Bronchial epithelial cell (primary cell): Measurements from ENCODE around the gene PLA2G4E. TPM values are rescaled to one million over a fixed set of nuclear protein-coding genes. Genes with fewer than 3 reads are reported as not detected.

Experiments
- DNase-seq: peaks from one replicate; pipeline ENCODE4 v3.0.0-alpha.2; 2010; ENCODE audit warnings: low read depth
- FAIRE-seq: peaks from 2 replicates; lab custom pipeline; 2011; peaks lifted over from hg19 to GRCh38; lab: Jason Lieb, UNC
- H3K27me3 ChIP-seq: 2 replicates; pipeline ENCODE4 v1.5.1; 2011; ENCODE audit warnings: low read length; ENCODE audit not compliant: control insufficient read depth, insufficient read depth
- H3K36me3 ChIP-seq: 2 replicates; pipeline ENCODE4 v1.5.1; 2011; ENCODE audit warnings: low read length; ENCODE audit not compliant: control insufficient read depth, insufficient read depth
- H3K4me3 ChIP-seq: 2 replicates; pipeline ENCODE4 v1.5.1; 2011; ENCODE audit warnings: mild to moderate bottlenecking, low read depth, low read length, control low read depth
- total RNA-seq: library from RNA; depleted of rRNA; stranded (reverse); fragments of >200 nt; gene quantifications from 2 replicates; pipeline ENCODE4 v1.2.1, GENCODE V29; 2014
- TF ChIP-seq, protein P1 (sequence below): IDR thresholded peaks from 2 replicates; pipeline ENCODE4 v1.5.1; 2011; ENCODE audit warnings: mild to moderate bottlenecking, moderate library complexity, low read length, control low read depth, inconsistent platforms; ENCODE audit not compliant: insufficient read depth, severe bottlenecking

Gene PLA2G4E
- total RNA-seq, 1 donor from 2014 or later: under 0.01 TPM

DNA sequence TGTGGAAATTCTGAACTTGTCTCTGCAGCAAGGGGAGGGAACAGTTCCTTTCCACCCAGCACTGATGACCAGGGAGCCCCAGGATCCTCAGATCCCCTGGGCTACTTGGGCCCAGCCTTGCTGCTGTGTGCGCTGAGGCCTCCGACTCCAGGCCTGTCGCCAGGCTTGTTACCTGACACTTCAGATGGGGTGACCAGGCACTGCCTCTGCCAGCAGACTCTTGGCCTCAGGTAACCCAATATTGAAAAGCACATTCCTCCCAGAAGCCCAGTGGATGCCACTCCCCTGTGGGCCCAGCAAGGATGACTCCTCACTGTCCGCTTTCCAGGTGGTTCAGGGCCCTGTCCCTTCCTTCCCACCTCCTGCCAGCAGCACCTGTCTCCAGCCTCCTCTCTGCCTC, 3.5 kb upstream of the PLA2G4E start:
- Histone ChIP-seq H3K36me3 (no peaks in the 10 kb centered on the region), H3K27me3 (no peaks in the 10 kb centered on the region), H3K4me3 (no peak overlapping the region)
- FAIRE-seq (no peak), DNase-seq (no peak)
- TF ChIP-seq, protein P1, sequence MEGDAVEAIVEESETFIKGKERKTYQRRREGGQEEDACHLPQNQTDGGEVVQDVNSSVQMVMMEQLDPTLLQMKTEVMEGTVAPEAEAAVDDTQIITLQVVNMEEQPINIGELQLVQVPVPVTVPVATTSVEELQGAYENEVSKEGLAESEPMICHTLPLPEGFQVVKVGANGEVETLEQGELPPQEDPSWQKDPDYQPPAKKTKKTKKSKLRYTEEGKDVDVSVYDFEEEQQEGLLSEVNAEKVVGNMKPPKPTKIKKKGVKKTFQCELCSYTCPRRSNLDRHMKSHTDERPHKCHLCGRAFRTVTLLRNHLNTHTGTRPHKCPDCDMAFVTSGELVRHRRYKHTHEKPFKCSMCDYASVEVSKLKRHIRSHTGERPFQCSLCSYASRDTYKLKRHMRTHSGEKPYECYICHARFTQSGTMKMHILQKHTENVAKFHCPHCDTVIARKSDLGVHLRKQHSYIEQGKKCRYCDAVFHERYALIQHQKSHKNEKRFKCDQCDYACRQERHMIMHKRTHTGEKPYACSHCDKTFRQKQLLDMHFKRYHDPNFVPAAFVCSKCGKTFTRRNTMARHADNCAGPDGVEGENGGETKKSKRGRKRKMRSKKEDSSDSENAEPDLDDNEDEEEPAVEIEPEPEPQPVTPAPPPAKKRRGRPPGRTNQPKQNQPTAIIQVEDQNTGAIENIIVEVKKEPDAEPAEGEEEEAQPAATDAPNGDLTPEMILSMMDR: no peak

GRCh38 chr15:42021593-42021992, 751 bp upstream of the PLA2G4E start:
- Histone ChIP-seq H3K27me3 (no peaks in the 10 kb centered on the region), H3K36me3 (no peaks in the 10 kb centered on the region), H3K4me3 (no peak overlapping the region)
- TF ChIP-seq, protein P1: no peak
- DNase-seq (no peak), FAIRE-seq (no peak)

DNA sequence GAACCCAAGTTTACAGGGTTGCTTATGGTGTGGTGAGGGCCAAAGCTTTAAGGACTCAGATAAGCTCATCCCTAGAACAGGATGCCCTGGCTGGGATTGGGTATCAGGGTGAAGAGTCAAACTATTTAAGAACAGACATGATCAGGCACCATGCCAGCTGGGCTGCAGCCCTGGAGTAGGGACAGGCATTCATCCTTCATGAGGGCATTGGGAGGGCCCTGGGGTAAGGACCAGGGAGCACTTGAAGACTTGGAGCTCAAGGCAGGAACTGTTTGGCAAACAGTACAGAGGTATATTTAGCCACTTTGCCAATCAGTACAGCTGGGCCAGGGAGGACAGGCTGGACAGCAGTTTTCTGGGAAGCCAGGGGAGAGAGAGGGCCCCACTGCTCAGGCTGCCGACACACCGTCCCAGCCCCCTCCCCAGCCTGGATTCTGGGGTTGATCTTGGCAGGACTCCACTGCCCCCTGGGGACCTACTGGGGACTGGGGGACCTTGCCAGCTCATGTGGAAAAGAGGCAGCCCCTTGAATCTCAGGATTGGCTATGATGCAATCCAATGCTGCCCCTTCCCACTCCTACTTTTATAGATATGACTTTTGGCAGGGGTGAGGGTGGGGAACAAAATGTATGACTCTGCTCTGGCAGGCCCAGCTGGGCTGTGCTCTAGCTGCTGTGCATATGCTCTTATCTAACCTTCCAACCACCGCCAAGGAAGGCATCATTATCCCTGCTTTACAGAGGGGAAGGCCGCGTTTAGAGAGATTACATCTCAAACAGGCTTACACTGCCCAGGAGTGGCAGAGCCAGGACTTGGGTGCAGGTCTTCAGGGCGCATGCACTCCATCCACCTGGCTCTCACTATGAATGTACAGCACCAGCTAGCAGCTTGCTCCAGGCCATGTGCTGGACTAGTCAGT, 2.3 kb downstream of the PLA2G4E start:
- H3K4me3 ChIP-seq: no peak overlapping the region
- FAIRE-seq (no peak), DNase-seq (no peak)
- no peaks in the 10 kb centered on the region for H3K27me3 ChIP-seq
- TF ChIP-seq, protein P1: no peak
- no peaks in the 10 kb centered on the region for H3K36me3 ChIP-seq

DNA sequence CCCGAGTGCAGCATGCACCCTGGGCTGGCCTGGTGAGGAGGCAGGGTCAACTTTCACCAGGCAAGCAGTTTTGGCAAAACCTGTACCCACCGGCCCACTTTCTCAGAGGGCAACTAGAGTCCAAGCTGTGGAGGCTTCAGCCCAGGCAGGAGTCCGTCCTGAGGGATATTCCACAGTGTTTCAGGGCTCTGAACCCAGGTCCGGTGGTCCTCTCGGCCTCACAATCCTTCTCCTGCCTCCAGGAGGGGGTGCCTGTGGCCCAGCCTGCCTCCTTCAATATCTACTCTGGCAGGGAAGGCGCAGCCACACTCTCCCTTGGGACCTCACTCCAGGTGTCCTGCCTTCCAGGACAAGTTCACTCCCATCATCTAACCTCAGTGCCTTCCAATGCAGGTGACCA, 3.9 kb downstream of the PLA2G4E start:
- H3K36me3 ChIP-seq: no peaks in the 10 kb centered on the region
- TF ChIP-seq, protein P1: no peak
- no peaks in the 10 kb centered on the region for H3K27me3 ChIP-seq
- no peak for FAIRE-seq
- H3K4me3 ChIP-seq: no peak overlapping the region
- no peak for DNase-seq

DNA sequence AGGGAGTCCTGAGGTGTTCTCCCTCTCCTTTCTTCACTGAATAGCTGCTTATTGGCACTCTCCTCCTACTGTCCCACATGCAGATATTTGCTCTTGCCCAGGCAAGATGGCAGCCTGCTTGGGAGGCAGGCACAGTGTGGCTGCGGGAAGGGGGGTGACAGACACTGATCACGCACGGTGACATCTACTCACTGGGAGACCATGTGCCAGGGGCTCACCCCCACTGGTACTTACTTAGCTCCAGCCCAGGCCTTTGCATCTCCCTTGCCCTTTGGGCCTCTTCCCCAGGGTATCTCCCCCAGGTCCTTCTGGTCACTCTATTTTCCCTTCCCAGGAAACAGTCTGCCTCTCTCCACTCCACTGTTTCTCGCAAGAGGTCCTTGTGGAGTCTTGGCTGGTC, 6.4 kb downstream of the PLA2G4E start:
- Histone ChIP-seq H3K4me3 (no peak overlapping the region), H3K36me3 (no peaks in the 10 kb centered on the region), H3K27me3 (no peaks in the 10 kb centered on the region)
- FAIRE-seq (no peak), DNase-seq (no peak)
- TF ChIP-seq, protein P1: no peak
